GM19372 (cell line): ENCODE results near the gene STX4.

ENCODE experiments used
- ATAC-seq: cut with Tn5 transposase; IDR thresholded peaks from one replicate; pipeline ENCODE4 v1.9.1; 2021; ENCODE audit warnings: mild to moderate bottlenecking, low read depth, moderate library complexity; ENCODE audit not compliant: unreplicated experiment

The STX4 gene

GRCh38 chr16:31082368-31083045 lies 49.1 kb downstream of the STX4 start:
- ATAC-seq: no peak

- ATAC-seq: no peak
Observed at GRCh38 chr16:31083081-31083480, 49.7 kb downstream of the STX4 start.

- ATAC-seq: no peak
Observed at GRCh38 chr16:31083556-31083955, 50.2 kb downstream of the STX4 start.

- ATAC-seq: no peak
Observed at GRCh38 chr16:31083981-31084380, 50.6 kb downstream of the STX4 start.

GRCh38 chr16:31084584-31085302 lies 51.4 kb downstream of the STX4 start:
- ATAC-seq: no peak

GRCh38 chr16:31085411-31085810 lies 52.1 kb downstream of the STX4 start:
- no peak for ATAC-seq

GRCh38 chr16:31085873-31086628 lies 52.7 kb downstream of the STX4 start:
- ATAC-seq: no peak

GRCh38 chr16:31086629-31086906 lies 53.2 kb downstream of the STX4 start:
- ATAC-seq: no peak

GRCh38 chr16:31087481-31087880 lies 54.1 kb downstream of the STX4 start:
- ATAC-seq: no peak

GRCh38 chr16:31087971-31088370 lies 54.6 kb downstream of the STX4 start:
- ATAC-seq: no peak

- no peak for ATAC-seq
Observed at GRCh38 chr16:31088459-31089183, 55.3 kb downstream of the STX4 start, which contains the start of gene PRSS53. PRSS53 (minus strand) TSS chr16:31088943; CDS start chr16:31088809, 134 bp downstream.

- ATAC-seq: no peak
Observed at GRCh38 chr16:31089199-31089598, 55.8 kb downstream of the STX4 start.
